ENCODE results near the gene TMEM158.

GRCh38 chr3:45191924-45192417, 34.1 kb downstream of the TMEM158 start:
- TF ChIP-seq CTCF (IDR thresholded peaks at IDR 0.05; ENCODE audit: low read depth, low read length, missing input control) (no peak), TAF1 (conservative IDR thresholded peaks at IDR 0.05) (no peak), REST (IDR thresholded peaks at IDR 0.05) (no peak), FOXA1 (IDR thresholded peaks at IDR 0.05) (no peak)
